CD4-positive, alpha-beta T cell treated with Interleukin-2 at 100 ng/mL for 4 hours (primary cell): ENCODE data around the gene GRK5.
A peak's percentile ranks its signal among the peaks of the same experiment; 100 is the strongest.

ENCODE experiments used
- DNase-seq: peaks from one replicate; pipeline ENCODE4 v3.0.0-alpha.2; 2020; ENCODE audit warnings: low spot score

GRK5 gene

GRCh38 chr10:119443970-119444660, 236.7 kb downstream of the GRK5 start:
- no peak for DNase-seq

GRCh38 chr10:119444866-119445265, 237.5 kb downstream of the GRK5 start:
- no peak for DNase-seq

- DNase-seq: peak; percentile 83
These were observed 238.1 kb downstream of the GRK5 start for GRCh38 chr10:119445311-119445934.

- DNase-seq: no peak
These were observed 238.6 kb downstream of the GRK5 start for GRCh38 chr10:119445935-119446317.

GRCh38 chr10:119446441-119447277, 239.3 kb downstream of the GRK5 start:
- DNase-seq: no peak

GRCh38 chr10:119447421-119447820, 240.1 kb downstream of the GRK5 start:
- DNase-seq: no peak

GRCh38 chr10:119447823-119448546, 240.6 kb downstream of the GRK5 start:
- DNase-seq: no peak

- no peak for DNase-seq
These were observed 241.5 kb downstream of the GRK5 start for GRCh38 chr10:119448628-119449584.

GRCh38 chr10:119449760-119450461, 242.5 kb downstream of the GRK5 start:
- DNase-seq: no peak

- DNase-seq: no peak
These were observed 243.4 kb downstream of the GRK5 start for GRCh38 chr10:119450606-119451299.

GRCh38 chr10:119451300-119451896, 244.0 kb downstream of the GRK5 start:
- no peak for DNase-seq

GRCh38 chr10:119452396-119452795, 245.0 kb downstream of the GRK5 start:
- DNase-seq: no peak

GRCh38 chr10:119453313-119453712, 245.9 kb downstream of the GRK5 start:
- DNase-seq: no peak

- no peak for DNase-seq
These were observed 246.9 kb downstream of the GRK5 start for GRCh38 chr10:119454316-119454715.

- DNase-seq: no peak
These were observed 247.6 kb downstream of the GRK5 start for GRCh38 chr10:119454990-119455389.

GRCh38 chr10:119455609-119456434, 248.5 kb downstream of the GRK5 start:
- DNase-seq: no peak

GRCh38 chr10:119456435-119456810, 249.1 kb downstream of the GRK5 start:
- no peak for DNase-seq

GRCh38 chr10:119457966-119458766, 250.8 kb downstream of the GRK5 start:
- DNase-seq: no peak
